Ovary (tissue), 9 donors: ENCODE data around the gene MOGAT1. TPM values are rescaled to one million over a fixed set of nuclear protein-coding genes. Genes with fewer than 3 reads are reported as not detected.

Experiments used
- DNase-seq, 5 donors: peaks; one replicate each; pipeline ENCODE4 v3.0.0-alpha.2; 2019 to 2020
- H3K27ac ChIP-seq, 2 donors: fragments of 200-600 bp; one replicate each; pipeline versions ENCODE4 v1.5.1 to v1.8.0; 2019 to 2022
- H3K27me3 ChIP-seq: fragments of 200-600 bp; one replicate; pipeline ENCODE4 v1.8.0; 2022
- H3K36me3 ChIP-seq: fragments of 200-600 bp; sonication (generic); one replicate; pipeline ENCODE4 v1.5.1; 2019
- H3K4me1 ChIP-seq: one replicate; pipeline ENCODE4 v1.8.1; 2013; ENCODE audit warnings: mild to moderate bottlenecking, moderate library complexity; ENCODE audit not compliant: insufficient read depth
- H3K4me3 ChIP-seq: fragments of 200-600 bp; sonication (generic); one replicate; pipeline ENCODE4 v1.5.1; 2017
- H3K9me3 ChIP-seq, 2 donors: fragments of 200-600 bp in 1 of 2; sonication (generic) in 1 of 2; one replicate each; pipeline versions ENCODE4 v1.5.1 to v1.8.1; 2013 to 2019; ENCODE audit warnings: mild to moderate bottlenecking in 1 of 2, moderate library complexity in 1 of 2
- CTCF ChIP-seq, 3 donors: fragments of 450-650 bp in 2 of 3; fragments of 200-600 bp in 1 of 3; IDR thresholded peaks; one replicate each; pipeline versions ENCODE4 v1.5.1 to v1.8.0; 2016 to 2022; ENCODE audit warnings: antibody characterized with exemption in 3 of 3, mild to moderate bottlenecking in 1 of 3
- EP300 ChIP-seq: sonication (generic); formaldehyde crosslinking; IDR thresholded peaks from one replicate; pipeline ENCODE4 v1.6.1; 2017; ENCODE audit warnings: antibody characterized with exemption
- POLR2A ChIP-seq: fragments of 450-650 bp; IDR thresholded peaks from one replicate; pipeline ENCODE4 v1.6.1; 2017; ENCODE audit warnings: antibody characterized with exemption, mild to moderate bottlenecking, moderate library complexity
- WGBS, 3 donors: extraction: QIAGEN DNeasy Blood & Tissue Kit in 1 of 3; methylation state at CpG; one replicate each; pipeline versions ENCODE4 v1.1.5 to v1.1.7; 2013 to 2017; 5-methylcytosine and 5-hydroxymethylcytosine counted together
- intact Hi-C, 4 donors: fragments of 100-400 bp; cut with DNase I; formaldehyde crosslinking; loops; one replicate each; pipeline versions ENCODE4 v1.11.0 to v1.15.1; 2022 to 2023
- polyA plus RNA-seq, 2 donors: library from polyadenylated mRNA; stranded (reverse); fragments of 200-250 nt in 1 of 2; fragments of 350-450 nt in 1 of 2; fragmentation: Illumina TruSeq in 1 of 2; extraction: RNeasy Lipid Tissue Mini Kit (QIAGEN cat#74804) in 1 of 2; gene quantifications; one replicate each; pipeline ENCODE4 v1.2.3, GENCODE V29; 2013 to 2014
- total RNA-seq, 7 donors: library from RNA; depleted of rRNA in 2 of 7; stranded (reverse); fragments of >200 nt in 2 of 7; fragmentation: NEBNext Ultra II Directional in 3 of 7; extraction: Animal tissue kit (Norgen Biotek cat#: 25700) in 3 of 7; gene quantifications; one replicate each; pipeline versions ENCODE4 v1.1.0 to v1.2.4, GENCODE V29; 2016 to 2023
- donor health status: DM: no; HTN: no; CAD: no; lungs with moderate emphysema.
- donor health status: DM: no; HTN: no; CAD: no.
- donor health status: Bipolar disorder and iron deficiency.
- donor health status: DM: yes; HTN: yes; CAD: no.
- donor health status: DM: no; HTN: no; CAD: no.
- donor health status: DM: yes; HTN: yes; CAD: no.

MOGAT1 gene
- total and polyA plus RNA-seq, 9 donors = not detected

GRCh38 chr2:222751238-222751637, 79.8 kb downstream of the MOGAT1 start:
- intact Hi-C loops = no loop called here

GRCh38 chr2:222751821-222752719, 80.6 kb downstream of the MOGAT1 start:
- intact Hi-C loops = no loop called here
- no peaks in the 10 kb centered on the region for H3K27me3 ChIP-seq
- TF ChIP-seq EP300 (no peak), CTCF (IDR thresholded peaks at IDR 0.05) (no peak)
- peak overlapping the region in 1 of 2 donors; percentile 55 for H3K27ac ChIP-seq
- H3K9me3 ChIP-seq = no peaks in the 10 kb centered on the region
- WGBS, 3 donors = 62 to 71% (median 64%) methylated on average over 13 of the region's 13 CpGs
- H3K4me1 ChIP-seq = peaks cover 8% of the 10 kb centered on the region
- no peak overlapping the region for H3K4me3 ChIP-seq
- no peak for DNase-seq
- H3K36me3 ChIP-seq = no peaks in the 10 kb centered on the region

More at GRCh38 chr2:222751238-222751637, 79.8 kb downstream of the MOGAT1 start:
- DNase-seq = no peak
- TF ChIP-seq CTCF (IDR thresholded peaks at IDR 0.05) (no peak), EP300 (no peak), POLR2A (no peak)
- Histone ChIP-seq H3K9me3 (no peaks in the 10 kb centered on the region), H3K36me3 (no peaks in the 10 kb centered on the region), H3K4me1 (peaks cover 13% of the 10 kb centered on the region), H3K4me3 (no peak overlapping the region), H3K27me3 (no peaks in the 10 kb centered on the region), H3K27ac (no peak overlapping the region)
- WGBS, 3 donors = 89 to 93% (median 92%) methylated on average over 7 of the region's 7 CpGs

GRCh38 chr2:222752746-222753145, 81.3 kb downstream of the MOGAT1 start:
- peak overlapping the region in 1 of 2 donors; percentile 55 for H3K27ac ChIP-seq
- H3K4me1 ChIP-seq = peaks cover 8% of the 10 kb centered on the region
- WGBS, 3 donors = 21 to 32% (median 28%) methylated on average over 5 of the region's 5 CpGs
- no peaks in the 10 kb centered on the region for H3K36me3 ChIP-seq
- TF ChIP-seq POLR2A (no peak), CTCF (IDR thresholded peaks at IDR 0.05) (no peak), EP300 (no peak)
- H3K27me3 ChIP-seq = no peaks in the 10 kb centered on the region
- no peaks in the 10 kb centered on the region for H3K9me3 ChIP-seq
- intact Hi-C loops = no loop called here
- H3K4me3 ChIP-seq = no peak overlapping the region
- no peak for DNase-seq

- H3K9me3 ChIP-seq = no peaks in the 10 kb centered on the region
- TF ChIP-seq POLR2A = no peak
- no peak for TF ChIP-seq CTCF (IDR thresholded peaks at IDR 0.05)
- TF ChIP-seq EP300 = no peak
- H3K4me3 ChIP-seq = no peak overlapping the region
- H3K27ac ChIP-seq = peak overlapping the region in 1 of 2 donors; percentile 55
- H3K4me1 ChIP-seq = peaks cover 8% of the 10 kb centered on the region
- intact Hi-C loops = no loop called here
- DNase-seq = peak in 2 of 5 donors; percentile 26 to 42
- no peaks in the 10 kb centered on the region for H3K36me3 ChIP-seq
- 8 to 20% (median 18%) methylated on average over 2 of the region's 2 CpGs for WGBS, 3 donors
- no peaks in the 10 kb centered on the region for H3K27me3 ChIP-seq
Observed at GRCh38 chr2:222753251-222753824, 81.9 kb downstream of the MOGAT1 start.
